ENCODE measurements around the gene BAHD1.
A peak's percentile ranks its signal among the peaks of the same experiment; 100 is the strongest.

BAHD1 gene

DNA sequence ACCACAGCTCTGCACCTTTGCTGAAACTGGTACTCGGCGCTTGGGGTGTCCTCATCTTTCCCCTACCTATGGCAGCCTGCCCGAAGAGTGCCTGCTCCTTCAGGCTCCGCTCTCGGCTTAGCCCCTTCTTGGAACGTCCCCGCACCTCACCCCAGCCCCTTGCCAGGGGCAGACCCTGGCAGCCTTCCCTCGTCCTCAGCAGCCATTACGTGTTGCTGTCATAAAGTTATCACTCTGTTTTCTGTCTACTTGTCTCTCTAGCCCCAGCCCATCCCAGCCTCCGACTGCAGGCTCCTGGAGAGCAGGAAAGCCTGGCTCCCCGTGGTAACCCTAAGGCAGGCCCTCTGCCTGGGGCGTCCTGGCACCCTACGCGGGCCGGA is 5.1 kb upstream of the BAHD1 start:
- TF ChIP-seq, protein P1, sequence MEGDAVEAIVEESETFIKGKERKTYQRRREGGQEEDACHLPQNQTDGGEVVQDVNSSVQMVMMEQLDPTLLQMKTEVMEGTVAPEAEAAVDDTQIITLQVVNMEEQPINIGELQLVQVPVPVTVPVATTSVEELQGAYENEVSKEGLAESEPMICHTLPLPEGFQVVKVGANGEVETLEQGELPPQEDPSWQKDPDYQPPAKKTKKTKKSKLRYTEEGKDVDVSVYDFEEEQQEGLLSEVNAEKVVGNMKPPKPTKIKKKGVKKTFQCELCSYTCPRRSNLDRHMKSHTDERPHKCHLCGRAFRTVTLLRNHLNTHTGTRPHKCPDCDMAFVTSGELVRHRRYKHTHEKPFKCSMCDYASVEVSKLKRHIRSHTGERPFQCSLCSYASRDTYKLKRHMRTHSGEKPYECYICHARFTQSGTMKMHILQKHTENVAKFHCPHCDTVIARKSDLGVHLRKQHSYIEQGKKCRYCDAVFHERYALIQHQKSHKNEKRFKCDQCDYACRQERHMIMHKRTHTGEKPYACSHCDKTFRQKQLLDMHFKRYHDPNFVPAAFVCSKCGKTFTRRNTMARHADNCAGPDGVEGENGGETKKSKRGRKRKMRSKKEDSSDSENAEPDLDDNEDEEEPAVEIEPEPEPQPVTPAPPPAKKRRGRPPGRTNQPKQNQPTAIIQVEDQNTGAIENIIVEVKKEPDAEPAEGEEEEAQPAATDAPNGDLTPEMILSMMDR (IDR thresholded peaks at IDR 0.05), result no peak
- H3K27me3 ChIP-seq (ENCODE audit: control insufficient read depth, insufficient read depth, low read length), result no peaks in the 10 kb centered on the region
- H3K36me3 ChIP-seq (ENCODE audit: control insufficient read depth, insufficient read depth, low read length), result no peaks in the 10 kb centered on the region
- H2AFZ ChIP-seq, result peak overlapping the region; percentile 70
- H3K4me3 ChIP-seq (ENCODE audit: low read depth, low read length), result peak overlapping the region; percentile 46
- H3K79me2 ChIP-seq, result no peaks in the 10 kb centered on the region
- no peaks in the 10 kb centered on the region for H3K9me3 ChIP-seq (ENCODE audit: control insufficient read depth, low read length)
- H3K4me1 ChIP-seq, result peaks cover 8% of the 10 kb centered on the region
- H3K4me2 ChIP-seq (ENCODE audit: low read length), result peak overlapping the region; percentile 76
- no peak overlapping the region for H3K9ac ChIP-seq
- no peak overlapping the region for H3K27ac ChIP-seq

DNA sequence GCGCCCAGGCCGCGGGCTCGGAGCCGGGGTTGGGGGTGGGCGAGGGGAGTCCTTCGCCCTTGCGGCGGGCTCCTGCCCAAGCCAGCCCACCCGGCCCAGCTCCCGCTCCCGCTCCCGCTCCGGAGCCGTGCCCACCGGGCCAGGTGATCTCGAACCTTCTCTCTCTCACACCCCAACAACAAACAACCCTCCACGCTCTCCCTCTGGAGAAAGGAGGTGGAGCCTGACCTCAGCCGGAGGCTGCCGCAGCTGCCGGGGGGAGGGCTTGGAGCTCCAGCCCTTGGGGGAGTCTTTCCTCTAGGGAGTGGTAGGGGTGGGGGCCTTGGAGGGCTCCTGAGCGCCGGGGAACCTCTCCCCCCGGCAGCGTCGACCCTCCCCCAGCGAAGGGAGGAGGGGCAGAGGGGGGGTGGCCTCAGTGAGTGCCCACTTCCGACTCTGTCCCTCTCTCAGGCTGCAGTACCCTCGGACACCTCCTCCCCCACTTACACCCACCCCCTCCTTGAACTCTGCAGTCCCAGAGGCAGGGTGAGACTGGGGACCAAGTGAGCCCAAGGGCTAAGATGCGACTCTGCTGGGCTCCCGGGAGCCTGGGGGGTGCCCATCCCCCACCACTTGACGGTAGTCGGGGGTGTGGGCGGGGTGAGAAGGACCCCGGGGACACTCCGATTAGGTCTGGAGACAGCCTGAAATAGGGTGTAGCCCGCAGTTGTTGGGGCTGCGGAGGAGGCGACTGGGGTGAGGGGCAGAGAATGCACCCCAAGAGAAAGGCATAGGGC is 4.4 kb upstream of the BAHD1 start:
- peak overlapping the region; percentile 70 for H2AFZ ChIP-seq
- no peaks in the 10 kb centered on the region for H3K36me3 ChIP-seq (ENCODE audit: control insufficient read depth, insufficient read depth, low read length)
- TF ChIP-seq, protein P1 (IDR thresholded peaks at IDR 0.05), result no peak
- H3K4me1 ChIP-seq, result peaks cover 8% of the 10 kb centered on the region
- no peak overlapping the region for H3K9ac ChIP-seq
- H3K4me3 ChIP-seq (ENCODE audit: low read depth, low read length), result peak overlapping the region; percentile 46
- H3K27me3 ChIP-seq (ENCODE audit: control insufficient read depth, insufficient read depth, low read length), result no peaks in the 10 kb centered on the region
- H3K9me3 ChIP-seq (ENCODE audit: control insufficient read depth, low read length), result no peaks in the 10 kb centered on the region
- no peaks in the 10 kb centered on the region for H3K79me2 ChIP-seq
- no peak overlapping the region for H3K27ac ChIP-seq
- peak overlapping the region; percentile 76 for H3K4me2 ChIP-seq (ENCODE audit: low read length)

DNA sequence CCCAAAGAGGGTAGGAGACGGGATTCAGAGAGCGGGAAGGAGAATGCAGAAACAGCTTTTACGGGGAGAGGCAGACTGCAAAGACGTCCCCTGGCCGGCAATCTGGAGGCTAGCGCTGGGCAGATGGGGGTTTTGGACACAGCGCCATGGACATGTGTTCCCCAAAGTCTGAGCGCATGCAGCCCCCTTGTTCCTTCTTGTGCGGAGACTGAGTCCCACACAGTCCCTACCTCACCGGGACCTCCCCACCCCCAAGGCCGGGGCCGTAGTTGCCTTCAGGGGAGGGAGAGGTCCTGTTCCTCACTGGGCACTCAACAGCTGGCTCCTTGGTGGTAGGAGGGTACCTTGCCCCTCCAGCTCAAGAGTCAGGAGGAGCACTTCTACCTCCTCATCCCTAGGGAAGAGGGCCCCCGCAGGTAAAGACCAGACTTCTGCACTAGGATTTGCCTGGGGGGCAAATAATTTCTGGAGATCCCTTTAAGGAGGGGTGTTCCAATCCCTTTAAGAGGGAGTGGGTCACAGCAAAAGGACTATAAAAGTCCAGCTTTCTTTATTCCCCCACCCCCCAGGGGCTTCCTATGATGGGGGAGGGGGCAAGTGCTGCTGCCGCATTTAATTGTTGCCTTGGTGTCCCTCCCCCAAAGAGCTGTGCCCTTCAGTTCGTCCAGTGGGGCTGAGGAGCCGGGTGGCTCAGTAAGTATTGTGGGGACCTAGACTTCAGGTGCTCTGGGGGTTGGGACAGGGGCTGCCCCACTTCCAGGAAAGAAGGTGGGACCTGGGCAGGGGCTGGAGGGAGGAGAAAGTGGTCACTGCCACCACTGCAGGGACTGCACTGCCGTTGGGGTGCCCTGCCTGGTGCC is 3.6 kb upstream of the BAHD1 start:
- no peak overlapping the region for H3K9ac ChIP-seq
- H3K27me3 ChIP-seq (ENCODE audit: control insufficient read depth, insufficient read depth, low read length), result no peaks in the 10 kb centered on the region

DNA sequence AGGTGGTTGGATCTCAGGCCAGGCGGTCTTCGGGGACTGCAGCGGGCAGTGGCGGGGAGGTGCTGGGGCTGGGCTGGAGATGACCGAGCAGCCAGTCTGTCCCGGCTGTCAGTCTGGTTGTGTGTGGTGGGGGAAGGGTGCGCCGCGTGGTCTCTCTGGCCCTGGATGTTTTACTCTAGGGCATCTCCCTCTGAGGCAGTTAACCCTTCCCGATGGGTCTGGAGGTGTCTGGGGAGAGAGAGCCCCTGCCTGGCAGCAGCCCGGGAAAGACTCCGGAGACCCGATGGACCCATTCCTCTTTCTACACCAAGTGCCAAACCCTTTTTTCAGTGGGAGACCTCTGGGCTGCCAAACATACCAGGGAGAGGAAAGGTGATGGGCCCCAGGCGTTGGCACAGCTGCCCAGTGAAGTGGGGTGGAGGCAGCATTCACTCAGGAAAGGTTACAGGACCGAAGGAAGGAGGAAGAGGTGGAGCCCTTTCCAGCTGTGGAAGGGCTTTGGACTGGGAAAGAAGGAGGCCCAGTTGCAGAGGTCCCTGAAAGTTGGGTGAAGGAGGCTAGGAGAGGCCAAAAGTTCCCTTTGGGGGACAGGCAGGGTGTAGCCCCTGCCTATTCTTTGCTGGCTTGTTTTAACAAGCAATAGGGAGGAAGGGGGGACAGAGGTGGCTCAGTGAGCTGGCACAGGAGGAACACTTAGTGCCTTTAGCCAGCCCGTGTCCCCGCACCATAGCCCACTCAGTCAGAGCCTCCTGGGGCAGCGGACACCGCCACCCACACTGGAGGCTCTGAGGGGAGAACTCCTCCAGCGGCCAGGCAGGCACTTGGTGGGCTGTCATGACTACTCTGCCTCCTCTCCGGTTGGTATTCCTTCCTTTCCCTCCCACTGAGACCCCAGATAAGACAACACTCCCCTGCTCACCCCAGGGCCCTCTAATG is 2.7 kb upstream of the BAHD1 start:
- TF ChIP-seq, protein P1 (IDR thresholded peaks at IDR 0.05), result no peak
- H3K27me3 ChIP-seq (ENCODE audit: control insufficient read depth, insufficient read depth, low read length), result no peaks in the 10 kb centered on the region
- H3K79me2 ChIP-seq, result peaks cover 2% of the 10 kb centered on the region

More for the DNA sequence above, 3.6 kb upstream of the BAHD1 start:
- H3K4me2 ChIP-seq (ENCODE audit: low read length), result peak overlapping the region; percentile 76
- H3K27ac ChIP-seq, result no peak overlapping the region
- H3K36me3 ChIP-seq (ENCODE audit: control insufficient read depth, insufficient read depth, low read length), result no peaks in the 10 kb centered on the region
- H3K9me3 ChIP-seq (ENCODE audit: control insufficient read depth, low read length), result no peaks in the 10 kb centered on the region
- H3K4me1 ChIP-seq, result peaks cover 8% of the 10 kb centered on the region
- no peak overlapping the region for H3K4me3 ChIP-seq (ENCODE audit: low read depth, low read length)
- H2AFZ ChIP-seq, result peak overlapping the region; percentile 70
- TF ChIP-seq, protein P1 (IDR thresholded peaks at IDR 0.05), result no peak
- no peaks in the 10 kb centered on the region for H3K79me2 ChIP-seq

More for the DNA sequence above, 2.7 kb upstream of the BAHD1 start:
- H3K9ac ChIP-seq, result no peak overlapping the region
- no peaks in the 10 kb centered on the region for H3K9me3 ChIP-seq (ENCODE audit: control insufficient read depth, low read length)
- H3K4me1 ChIP-seq, result peaks cover 11% of the 10 kb centered on the region
- no peak overlapping the region for H3K4me2 ChIP-seq (ENCODE audit: low read length)
- no peak overlapping the region for H3K27ac ChIP-seq
- no peaks in the 10 kb centered on the region for H3K36me3 ChIP-seq (ENCODE audit: control insufficient read depth, insufficient read depth, low read length)
- H2AFZ ChIP-seq, result no peak overlapping the region
- no peak overlapping the region for H3K4me3 ChIP-seq (ENCODE audit: low read depth, low read length)
